CD4-positive, alpha-beta memory T cell (primary cell): Measurements from ENCODE around the gene GALNS. TPM values are rescaled to one million over a fixed set of nuclear protein-coding genes. Genes with fewer than 3 reads are reported as not detected.

Experiments used
- CTCF ChIA-PET: fragments of 350-600 bp; sonication (Branson Sonifier 250); formaldehyde crosslinking; loops from one replicate; lab custom pipeline; 2021; ENCODE audit warnings: inconsistent platforms; ENCODE audit not compliant: partially characterized antibody; lab: Charles Lee
- POLR2A ChIA-PET: fragments of 350-600 bp; sonication (Branson Sonifier 250); formaldehyde crosslinking; loops from one replicate; lab custom pipeline; 2021; ENCODE audit not compliant: partially characterized antibody; lab: Charles Lee
- DNase-seq, 5 donors: peaks; one replicate each; pipeline versions ENCODE4 v3.0.0 to v3.0.0-alpha.2; 2020 to 2022; ENCODE audit warnings: mixed read lengths in 1 of 5
- H3K27ac ChIP-seq: one replicate; pipeline ENCODE4 v1.7.0; 2013; ENCODE audit warnings: low read depth, low read length
- H3K27me3 ChIP-seq: 2 replicates; pipeline ENCODE4 v1.7.0; 2013; ENCODE audit warnings: mild to moderate bottlenecking, low read length, moderate library complexity; ENCODE audit not compliant: insufficient read depth
- H3K36me3 ChIP-seq: 2 replicates; pipeline ENCODE4 v1.7.0; 2013; ENCODE audit warnings: mild to moderate bottlenecking, low read length, moderate library complexity; ENCODE audit not compliant: insufficient read depth
- H3K4me1 ChIP-seq: 2 replicates; pipeline ENCODE4 v1.7.0; 2013; ENCODE audit warnings: mild to moderate bottlenecking, low read length, moderate library complexity; ENCODE audit not compliant: insufficient read depth
- H3K4me3 ChIP-seq, 2 donors: one replicate each; pipeline ENCODE4 v1.7.0; 2013; ENCODE audit warnings: low read length in 2 of 2, mild to moderate bottlenecking in 1 of 2
- H3K9me3 ChIP-seq, 2 donors: one replicate each; pipeline ENCODE4 v1.7.0; 2013; ENCODE audit warnings: low read length in 2 of 2, control low read depth in 1 of 2; ENCODE audit not compliant: control insufficient read depth in 1 of 2
- H3K27ac Mint-ChIP-seq, 7 donors: one replicate each; pipeline ENCODE4 v1.8.0; 2020 to 2021; ENCODE audit warnings: mixed read lengths in 7 of 7, mild to moderate bottlenecking in 6 of 7, inconsistent platforms in 3 of 7, moderate library complexity in 3 of 7
- H3K27me3 Mint-ChIP-seq, 2 donors: one replicate each; pipeline ENCODE4 v1.8.0; 2020 to 2021; ENCODE audit warnings: mixed read lengths in 2 of 2
- H3K36me3 Mint-ChIP-seq, 2 donors: one replicate each; pipeline ENCODE4 v1.8.0; 2020 to 2021; ENCODE audit warnings: mixed read lengths in 2 of 2, inconsistent platforms in 1 of 2, mild to moderate bottlenecking in 1 of 2
- H3K4me1 Mint-ChIP-seq, 4 donors: one replicate each; pipeline ENCODE4 v1.8.0; 2020 to 2021; ENCODE audit warnings: mixed read lengths in 4 of 4, mild to moderate bottlenecking in 1 of 4
- H3K4me3 Mint-ChIP-seq, 8 donors: one replicate each; pipeline ENCODE4 v1.8.0; 2020 to 2021; ENCODE audit warnings: mixed read lengths in 8 of 8, mild to moderate bottlenecking in 7 of 8, moderate library complexity in 6 of 8, inconsistent platforms in 3 of 8
- H3K9me3 Mint-ChIP-seq, 8 donors: one replicate each; pipeline ENCODE4 v1.8.0; 2020 to 2021; ENCODE audit warnings: mixed read lengths in 8 of 8, mild to moderate bottlenecking in 5 of 8, inconsistent platforms in 3 of 8, moderate library complexity in 1 of 8
- intact Hi-C: fragments of 100-400 bp; cut with micrococcal nuclease; formaldehyde crosslinking; loops from one replicate; pipeline ENCODE4 v1.15.1; 2023
- polyA plus RNA-seq, 2 donors: library from polyadenylated mRNA; unstranded; fragments of 300-500 nt; fragmentation: Illumina TruSeq; gene quantifications; one replicate each; pipeline ENCODE4 v1.2.3, GENCODE V29; 2021
- total RNA-seq, 2 experiments: library from RNA; stranded (reverse); gene quantifications; one replicate each; pipeline ENCODE4 v1.2.3, GENCODE V29; 2021

The GALNS gene
- total RNA-seq, result 10 to 100 TPM; 58.8 to 65.7 TPM
- polyA plus RNA-seq, result 1 to 10 TPM; 5.6 to 8.7 TPM

GRCh38 chr16:88856828-88857727 is at the start of gene GALNS, which contains the start of gene TRAPPC2L:
TSS of gene GALNS (minus strand) at chr16:88856947. CDS start at chr16:88856877, 70 bp downstream.
TSS of gene TRAPPC2L (plus strand) at chr16:88857127. CDS start at chr16:88857151, 24 bp downstream.
- POLR2A ChIA-PET, result interaction anchor here (0.7 to 4.6 kb wide), 37 partner anchors 8 to 839 kb away, joined by 3 to 53 read pairs (median 3); partner anchors contain the start of genes APRT, CDH15, PABPN1L and PIEZO1
- Mint-ChIP-seq H3K27ac (peak within 1 kb of the TSS; percentile 95 to 99 (median 97)), H3K27me3 (peaks cover 0 to 2% of the 10 kb centered on the region in 2 donors), H3K4me1 (peaks cover 18 to 43% (median 28%) of the 10 kb centered on the region in 4 donors), H3K36me3 (peaks cover 5 to 35% of the 10 kb centered on the region in 2 donors), H3K4me3 (peak within 1 kb of the TSS; percentile 94 to 100 (median 97)), H3K9me3 (peaks cover 0 to 2% (median 0%) of the 10 kb centered on the region in 8 donors)
- intact Hi-C loops, result loop anchor here (1.0 to 5.0 kb wide), 9 partner anchors 45 to 400 kb away; partner anchors contain the start of genes CDH15, MVD and ZNF778
- H3K36me3 ChIP-seq, result peaks cover 25% of the 10 kb centered on the region
- no peaks in the 10 kb centered on the region for H3K9me3 ChIP-seq
- H3K27me3 ChIP-seq, result no peaks in the 10 kb centered on the region
- H3K27ac ChIP-seq, result peak within 1 kb of the TSS; percentile 76
- peaks cover 27% of the 10 kb centered on the region for H3K4me1 ChIP-seq
- H3K4me3 ChIP-seq, result peak within 1 kb of the TSS; percentile 67 to 93
- CTCF ChIA-PET, result interaction anchor here (0.7 to 2.9 kb wide), 20 partner anchors 8 to 360 kb away, joined by 3 to 40 read pairs (median 6); partner anchors contain the start of genes APRT and ZNF778
- peak; percentile 96 to 98 (median 97) for DNase-seq

GRCh38 chr16:88906020-88906419 is 49.3 kb upstream of the GALNS start:
- ChIA-PET CTCF (no interaction called here), POLR2A (no interaction called here)
- Mint-ChIP-seq H3K27ac (no peak overlapping the region), H3K4me1 (no peaks in the 10 kb centered on the region), H3K27me3 (no peaks in the 10 kb centered on the region), H3K36me3 (no peaks in the 10 kb centered on the region), H3K9me3 (no peaks in the 10 kb centered on the region), H3K4me3 (no peak overlapping the region)
- no peaks in the 10 kb centered on the region for H3K27me3 ChIP-seq
- H3K9me3 ChIP-seq, result no peaks in the 10 kb centered on the region
- intact Hi-C loops, result no loop called here
- no peak overlapping the region for H3K4me3 ChIP-seq
- H3K36me3 ChIP-seq, result no peaks in the 10 kb centered on the region
- DNase-seq, result no peak
- H3K27ac ChIP-seq, result no peak overlapping the region
- H3K4me1 ChIP-seq, result no peaks in the 10 kb centered on the region

- DNase-seq, result no peak
- H3K27me3 Mint-ChIP-seq, result no peaks in the 10 kb centered on the region
- CTCF ChIA-PET, result no interaction called here
- H3K36me3 Mint-ChIP-seq, result no peaks in the 10 kb centered on the region
- no peak overlapping the region for H3K27ac ChIP-seq
- intact Hi-C loops, result no loop called here
- no peak overlapping the region for H3K4me3 Mint-ChIP-seq
- H3K4me3 ChIP-seq, result no peak overlapping the region
- H3K27me3 ChIP-seq, result no peaks in the 10 kb centered on the region
- no peaks in the 10 kb centered on the region for H3K4me1 ChIP-seq
- H3K9me3 Mint-ChIP-seq, result no peaks in the 10 kb centered on the region
- POLR2A ChIA-PET, result no interaction called here
- H3K27ac Mint-ChIP-seq, result no peak overlapping the region
- H3K9me3 ChIP-seq, result no peaks in the 10 kb centered on the region
- no peaks in the 10 kb centered on the region for H3K36me3 ChIP-seq
- no peaks in the 10 kb centered on the region for H3K4me1 Mint-ChIP-seq
These were observed 48.8 kb upstream of the GALNS start for GRCh38 chr16:88905563-88905962.

GRCh38 chr16:88904676-88905365 is 48.1 kb upstream of the GALNS start:
- Mint-ChIP-seq H3K27ac (no peak overlapping the region), H3K4me3 (no peak overlapping the region), H3K27me3 (no peaks in the 10 kb centered on the region), H3K9me3 (no peaks in the 10 kb centered on the region), H3K36me3 (no peaks in the 10 kb centered on the region), H3K4me1 (no peaks in the 10 kb centered on the region)
- Histone ChIP-seq H3K27ac (no peak overlapping the region), H3K4me3 (no peak overlapping the region), H3K4me1 (no peaks in the 10 kb centered on the region), H3K27me3 (no peaks in the 10 kb centered on the region), H3K36me3 (no peaks in the 10 kb centered on the region), H3K9me3 (no peaks in the 10 kb centered on the region)
- intact Hi-C loops, result no loop called here
- ChIA-PET CTCF (no interaction called here), POLR2A (no interaction called here)
- no peak for DNase-seq

- ChIA-PET POLR2A (no interaction called here), CTCF (no interaction called here)
- no peaks in the 10 kb centered on the region for H3K36me3 Mint-ChIP-seq
- Histone ChIP-seq H3K9me3 (no peaks in the 10 kb centered on the region), H3K4me1 (no peaks in the 10 kb centered on the region), H3K27me3 (no peaks in the 10 kb centered on the region), H3K4me3 (no peak overlapping the region), H3K27ac (no peak overlapping the region), H3K36me3 (no peaks in the 10 kb centered on the region)
- H3K4me1 Mint-ChIP-seq, result no peaks in the 10 kb centered on the region
- no peak overlapping the region for H3K27ac Mint-ChIP-seq
- no peak for DNase-seq
- intact Hi-C loops, result no loop called here
- H3K27me3 Mint-ChIP-seq, result no peaks in the 10 kb centered on the region
- H3K9me3 Mint-ChIP-seq, result no peaks in the 10 kb centered on the region
- H3K4me3 Mint-ChIP-seq, result no peak overlapping the region
These were observed 46.5 kb upstream of the GALNS start for GRCh38 chr16:88903267-88903666.

GRCh38 chr16:88902744-88903143 is 46.0 kb upstream of the GALNS start:
- Mint-ChIP-seq H3K9me3 (no peaks in the 10 kb centered on the region), H3K36me3 (no peaks in the 10 kb centered on the region), H3K4me3 (no peak overlapping the region), H3K27me3 (no peaks in the 10 kb centered on the region), H3K4me1 (no peaks in the 10 kb centered on the region), H3K27ac (peak overlapping the region in 2 of 7 donors; percentile 36 to 55)
- Histone ChIP-seq H3K4me1 (no peaks in the 10 kb centered on the region), H3K27ac (no peak overlapping the region), H3K27me3 (no peaks in the 10 kb centered on the region), H3K36me3 (no peaks in the 10 kb centered on the region), H3K4me3 (no peak overlapping the region), H3K9me3 (no peaks in the 10 kb centered on the region)
- DNase-seq, result no peak
- intact Hi-C loops, result no loop called here
- POLR2A ChIA-PET, result no interaction called here
- CTCF ChIA-PET, result no interaction called here

- ChIA-PET CTCF (no interaction called here), POLR2A (no interaction called here)
- Histone ChIP-seq H3K36me3 (no peaks in the 10 kb centered on the region), H3K9me3 (no peaks in the 10 kb centered on the region), H3K27me3 (no peaks in the 10 kb centered on the region), H3K4me3 (no peak overlapping the region), H3K27ac (no peak overlapping the region), H3K4me1 (no peaks in the 10 kb centered on the region)
- DNase-seq, result no peak
- Mint-ChIP-seq H3K27me3 (no peaks in the 10 kb centered on the region), H3K4me1 (no peaks in the 10 kb centered on the region), H3K36me3 (no peaks in the 10 kb centered on the region), H3K9me3 (no peaks in the 10 kb centered on the region), H3K4me3 (no peak overlapping the region), H3K27ac (no peak overlapping the region)
- intact Hi-C loops, result no loop called here
These were observed 45.1 kb upstream of the GALNS start for GRCh38 chr16:88901718-88902337.
